Ishikawa (cell line): ENCODE measurements around the gene HOXB3.

Experiments used
- CEBPB ChIP-seq: IDR thresholded peaks from 2 replicates; pipeline ENCODE4 v1.6.1; 2012
- CREB1 ChIP-seq: IDR thresholded peaks from 2 replicates; pipeline ENCODE4 v1.6.1; 2012; ENCODE audit warnings: low read depth
- EGR1 ChIP-seq: IDR thresholded peaks from 2 replicates; pipeline ENCODE4 v1.6.1; 2012
- EP300 ChIP-seq: IDR thresholded peaks from 2 replicates; pipeline ENCODE4 v1.6.1; 2012; ENCODE audit warnings: borderline replicate concordance
- FOXM1 ChIP-seq: IDR thresholded peaks from 2 replicates; pipeline ENCODE4 v1.6.1; 2012; ENCODE audit warnings: low read depth, borderline replicate concordance
- NFIC ChIP-seq: IDR thresholded peaks from 2 replicates; pipeline ENCODE4 v1.6.1; 2012
- RAD21 ChIP-seq: IDR thresholded peaks from 2 replicates; pipeline ENCODE4 v1.6.1; 2012; ENCODE audit warnings: low read depth
- TAF1 ChIP-seq: IDR thresholded peaks from 2 replicates; pipeline ENCODE4 v1.6.1; 2012; ENCODE audit warnings: low read depth, mild to moderate bottlenecking
- TCF12 ChIP-seq: IDR thresholded peaks from 2 replicates; pipeline ENCODE4 v1.6.1; 2012; ENCODE audit warnings: low read depth
- TEAD4 ChIP-seq: IDR thresholded peaks from 2 replicates; pipeline ENCODE4 v1.6.1; 2012
- YY1 ChIP-seq: IDR thresholded peaks from 2 replicates; pipeline ENCODE4 v1.6.1; 2012; ENCODE audit warnings: low read depth
- ZBTB7A ChIP-seq: IDR thresholded peaks from 2 replicates; pipeline ENCODE4 v1.6.1; 2012; ENCODE audit warnings: low read depth
- TF ChIP-seq, protein P1 (sequence below): IDR thresholded peaks from 2 replicates; pipeline ENCODE4 v1.6.1; 2012
- TF ChIP-seq, protein P2 (sequence below): IDR thresholded peaks from 2 replicates; pipeline ENCODE4 v1.6.1; 2012; ENCODE audit warnings: low read depth, mild to moderate bottlenecking
- TF ChIP-seq, protein P3 (sequence below): IDR thresholded peaks from 2 replicates; pipeline ENCODE4 v1.6.1; 2012

HOXB3 gene

DNA sequence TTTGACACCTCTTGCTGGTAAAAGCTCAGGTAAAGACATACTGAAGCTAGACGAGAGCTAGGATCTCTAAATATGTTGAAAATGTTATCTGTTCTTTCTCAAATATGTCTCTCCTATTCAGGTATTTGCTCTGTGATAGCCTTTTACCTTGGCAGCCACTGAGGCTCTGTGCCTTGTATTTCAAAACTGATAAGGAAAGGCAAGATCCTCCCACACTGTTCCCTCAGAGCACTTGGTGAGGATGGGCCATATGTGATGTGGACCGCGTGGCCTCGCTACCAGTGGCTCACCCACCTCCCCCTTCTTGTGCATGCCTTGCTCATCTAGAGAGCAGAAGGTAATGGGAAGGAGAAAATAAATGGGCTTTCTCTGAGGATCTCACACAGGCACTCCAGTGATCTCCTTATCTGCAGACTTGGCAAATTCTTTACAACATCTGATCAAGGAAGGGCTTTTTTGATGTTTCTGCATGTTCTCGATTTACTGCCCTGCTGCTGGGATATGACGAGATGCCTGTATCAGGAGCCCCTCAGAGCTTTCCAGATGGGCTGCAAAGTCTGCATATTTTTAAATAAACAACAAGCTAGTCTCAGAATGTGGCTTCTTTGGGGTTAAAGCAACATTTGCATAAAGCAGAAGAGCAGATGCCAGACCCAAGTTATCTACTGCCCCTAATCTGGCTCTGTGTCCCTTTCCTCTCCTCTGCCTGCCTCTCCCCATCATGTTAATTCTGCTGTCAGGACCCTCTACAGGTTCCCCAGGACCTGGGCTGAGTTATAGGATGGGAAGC lies 76.2 kb downstream of the HOXB3 start:
- TF ChIP-seq NFIC (no peak), FOXM1 (no peak), TEAD4 (no peak), EP300 (no peak), CEBPB (no peak), ZBTB7A (no peak), YY1 (no peak), CREB1 (no peak), TCF12 (no peak)

DNA sequence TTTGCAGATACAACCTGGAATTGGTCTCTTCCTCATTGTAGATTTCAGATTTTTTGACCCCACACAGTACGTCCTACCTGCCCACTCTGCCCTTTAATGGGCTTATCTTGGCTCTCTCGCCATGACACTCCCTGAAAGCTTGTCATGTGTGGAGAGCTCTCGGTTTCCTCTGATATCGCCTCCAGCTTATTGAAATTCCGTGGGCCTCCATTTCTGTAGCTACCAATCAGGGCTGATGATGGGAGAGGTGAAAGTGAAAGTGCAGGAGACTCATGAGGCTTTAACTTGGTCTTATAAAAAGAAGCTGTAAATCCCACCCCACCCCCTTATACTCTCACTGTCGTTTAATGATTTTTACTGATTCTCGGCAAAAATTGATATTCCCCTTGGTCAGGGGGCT lies 76.9 kb downstream of the HOXB3 start:
- TF ChIP-seq, protein P1, sequence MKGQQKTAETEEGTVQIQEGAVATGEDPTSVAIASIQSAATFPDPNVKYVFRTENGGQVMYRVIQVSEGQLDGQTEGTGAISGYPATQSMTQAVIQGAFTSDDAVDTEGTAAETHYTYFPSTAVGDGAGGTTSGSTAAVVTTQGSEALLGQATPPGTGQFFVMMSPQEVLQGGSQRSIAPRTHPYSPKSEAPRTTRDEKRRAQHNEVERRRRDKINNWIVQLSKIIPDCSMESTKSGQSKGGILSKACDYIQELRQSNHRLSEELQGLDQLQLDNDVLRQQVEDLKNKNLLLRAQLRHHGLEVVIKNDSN, result no peak
- TF ChIP-seq TEAD4 (no peak), NFIC (no peak), TAF1 (no peak), ZBTB7A (no peak), EGR1 (no peak), CEBPB (no peak), RAD21 (no peak), FOXM1 (no peak), CREB1 (no peak), YY1 (no peak)
- TF ChIP-seq, protein P2, sequence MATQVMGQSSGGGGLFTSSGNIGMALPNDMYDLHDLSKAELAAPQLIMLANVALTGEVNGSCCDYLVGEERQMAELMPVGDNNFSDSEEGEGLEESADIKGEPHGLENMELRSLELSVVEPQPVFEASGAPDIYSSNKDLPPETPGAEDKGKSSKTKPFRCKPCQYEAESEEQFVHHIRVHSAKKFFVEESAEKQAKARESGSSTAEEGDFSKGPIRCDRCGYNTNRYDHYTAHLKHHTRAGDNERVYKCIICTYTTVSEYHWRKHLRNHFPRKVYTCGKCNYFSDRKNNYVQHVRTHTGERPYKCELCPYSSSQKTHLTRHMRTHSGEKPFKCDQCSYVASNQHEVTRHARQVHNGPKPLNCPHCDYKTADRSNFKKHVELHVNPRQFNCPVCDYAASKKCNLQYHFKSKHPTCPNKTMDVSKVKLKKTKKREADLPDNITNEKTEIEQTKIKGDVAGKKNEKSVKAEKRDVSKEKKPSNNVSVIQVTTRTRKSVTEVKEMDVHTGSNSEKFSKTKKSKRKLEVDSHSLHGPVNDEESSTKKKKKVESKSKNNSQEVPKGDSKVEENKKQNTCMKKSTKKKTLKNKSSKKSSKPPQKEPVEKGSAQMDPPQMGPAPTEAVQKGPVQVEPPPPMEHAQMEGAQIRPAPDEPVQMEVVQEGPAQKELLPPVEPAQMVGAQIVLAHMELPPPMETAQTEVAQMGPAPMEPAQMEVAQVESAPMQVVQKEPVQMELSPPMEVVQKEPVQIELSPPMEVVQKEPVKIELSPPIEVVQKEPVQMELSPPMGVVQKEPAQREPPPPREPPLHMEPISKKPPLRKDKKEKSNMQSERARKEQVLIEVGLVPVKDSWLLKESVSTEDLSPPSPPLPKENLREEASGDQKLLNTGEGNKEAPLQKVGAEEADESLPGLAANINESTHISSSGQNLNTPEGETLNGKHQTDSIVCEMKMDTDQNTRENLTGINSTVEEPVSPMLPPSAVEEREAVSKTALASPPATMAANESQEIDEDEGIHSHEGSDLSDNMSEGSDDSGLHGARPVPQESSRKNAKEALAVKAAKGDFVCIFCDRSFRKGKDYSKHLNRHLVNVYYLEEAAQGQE, result no peak
- TF ChIP-seq, protein P3, sequence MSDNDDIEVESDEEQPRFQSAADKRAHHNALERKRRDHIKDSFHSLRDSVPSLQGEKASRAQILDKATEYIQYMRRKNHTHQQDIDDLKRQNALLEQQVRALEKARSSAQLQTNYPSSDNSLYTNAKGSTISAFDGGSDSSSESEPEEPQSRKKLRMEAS, result no peak

DNA sequence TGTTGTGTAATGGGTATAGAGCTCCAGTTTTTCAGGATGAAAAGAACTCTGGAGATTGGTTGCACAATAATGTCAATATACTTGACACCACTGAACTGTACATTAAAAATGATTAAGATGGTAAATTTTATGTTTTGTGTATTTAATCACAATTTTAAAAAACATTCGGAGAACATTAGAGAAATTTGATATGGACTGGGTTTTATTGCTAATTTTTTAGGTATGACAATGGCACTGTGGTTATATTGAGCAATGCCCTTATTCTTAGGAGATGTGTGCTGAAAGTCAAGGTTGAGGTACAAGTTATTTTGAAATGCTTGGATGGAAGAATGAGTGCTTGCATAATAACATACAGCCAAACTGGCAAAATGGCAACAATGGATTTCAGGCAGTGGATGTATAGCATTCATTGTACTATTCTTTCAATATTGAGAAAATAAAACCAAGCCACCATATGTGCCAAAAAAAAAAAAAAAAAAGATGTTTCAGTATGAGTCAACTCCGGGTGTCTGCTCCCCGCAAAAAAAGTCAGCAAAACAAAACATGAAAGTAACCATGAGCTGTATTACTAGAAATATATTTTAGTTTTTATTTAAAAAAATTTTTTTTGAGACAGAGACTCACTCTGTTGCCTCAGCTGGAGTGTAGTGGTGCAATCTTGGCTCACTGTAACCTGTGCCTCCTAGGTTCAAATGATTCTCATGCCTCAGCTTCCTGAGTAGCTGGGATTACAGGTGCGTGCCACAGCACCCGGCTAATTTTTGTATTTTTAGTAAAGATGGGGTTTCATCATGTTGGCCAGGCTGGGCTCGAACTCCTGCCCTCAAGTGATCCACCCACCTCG lies 79.1 kb downstream of the HOXB3 start:
- TF ChIP-seq TEAD4, result no peak
- TF ChIP-seq, protein P1, result no peak
- no peak for TF ChIP-seq CEBPB
- TF ChIP-seq NFIC, result no peak
- no peak for TF ChIP-seq EGR1
- TF ChIP-seq CREB1, result no peak
- no peak for TF ChIP-seq TAF1
- no peak for TF ChIP-seq RAD21
- no peak for TF ChIP-seq EP300
- TF ChIP-seq, protein P3, result no peak
- no peak for TF ChIP-seq ZBTB7A
- TF ChIP-seq FOXM1, result no peak
- TF ChIP-seq YY1, result no peak
- TF ChIP-seq TCF12, result no peak

DNA sequence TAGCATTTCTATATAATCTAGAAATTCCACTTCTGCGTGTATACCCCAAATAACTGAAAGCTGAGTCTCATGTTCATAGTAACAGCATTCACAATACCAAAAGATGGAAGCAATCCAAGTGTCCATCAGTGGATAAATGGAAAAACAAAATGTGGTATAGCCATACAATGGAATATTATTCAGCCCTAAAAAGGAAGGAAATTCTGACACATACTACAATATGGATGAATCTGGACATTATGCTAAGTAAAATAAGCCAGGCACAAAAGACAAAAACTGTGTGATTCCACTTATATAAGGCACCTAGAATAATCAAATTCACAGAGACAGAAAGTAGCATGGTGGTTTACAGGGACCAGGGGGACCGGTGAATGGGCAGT lies 79.7 kb downstream of the HOXB3 start:
- no peak for TF ChIP-seq EP300
- TF ChIP-seq CREB1, result no peak
- no peak for TF ChIP-seq NFIC
- TF ChIP-seq EGR1, result no peak

DNA sequence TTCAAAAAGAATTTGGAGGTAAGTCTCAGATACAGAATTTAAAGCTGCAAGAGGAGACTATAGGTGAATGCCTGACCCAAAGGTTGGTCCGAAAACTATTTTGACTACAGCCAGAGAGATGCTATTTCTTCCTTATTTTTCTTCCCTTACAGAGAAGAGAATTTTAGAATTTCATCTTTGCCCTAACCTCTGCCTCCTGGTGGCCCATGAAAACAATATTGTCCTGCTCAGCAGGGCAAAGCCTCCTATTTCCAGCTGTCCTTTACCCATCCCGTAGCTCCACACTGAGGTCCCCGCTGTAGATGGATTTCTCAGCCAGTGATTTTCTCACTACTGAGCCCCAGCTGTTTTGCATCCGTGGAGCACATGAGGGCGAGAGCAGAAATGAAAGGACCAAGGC lies 83.8 kb downstream of the HOXB3 start:
- TF ChIP-seq CEBPB (no peak), EGR1 (no peak), YY1 (no peak), TAF1 (no peak), TEAD4 (no peak)
- TF ChIP-seq, protein P2, result no peak
- TF ChIP-seq, protein P1, result no peak
